ENCODE data around the gene UNC5C. TPM values are rescaled to one million over a fixed set of nuclear protein-coding genes. Genes with fewer than 3 reads are reported as not detected.

Gene UNC5C
- total and polyA plus RNA-seq, 2 of the 8 experiments (the other 6 are each of a cell fraction or from before 2014, with no cell fraction given) = 0.30 to 1.3 TPM

GRCh38 chr4:95158626-95159025 lies 390.1 kb downstream of the UNC5C start (continued):
- TF ChIP-seq CHD2 (IDR thresholded peaks at IDR 0.05; ENCODE audit: low read length) (no peak), MAX (IDR thresholded peaks at IDR 0.05) (no peak), POU5F1 (IDR thresholded peaks at IDR 0.05; ENCODE audit: low read depth, low read length) (no peak), NANOG (IDR thresholded peaks at IDR 0.05; ENCODE audit: insufficient read depth, low read depth, low read length, poor library complexity, severe bottlenecking) (no peak), SP4 (IDR thresholded peaks at IDR 0.05; ENCODE audit: low read length) (no peak), RAD21 (IDR thresholded peaks at IDR 0.05 in 1 of 2, conservative IDR thresholded peaks at IDR 0.05 in 1 of 2; ENCODE audit: low read depth in 2 of 2, low read length in 2 of 2) (no peak)
